NOMO-1 treated with dmso at 0.1 percent for 144 hours (cell line): ENCODE results near the gene MIR17HG.

Experiments used
- DNase-seq: peaks from one replicate; lab custom pipeline; 2025; ENCODE audit not compliant: unreplicated experiment; lab: John Stamatoyannopoulos, UW

The MIR17HG gene

DNA sequence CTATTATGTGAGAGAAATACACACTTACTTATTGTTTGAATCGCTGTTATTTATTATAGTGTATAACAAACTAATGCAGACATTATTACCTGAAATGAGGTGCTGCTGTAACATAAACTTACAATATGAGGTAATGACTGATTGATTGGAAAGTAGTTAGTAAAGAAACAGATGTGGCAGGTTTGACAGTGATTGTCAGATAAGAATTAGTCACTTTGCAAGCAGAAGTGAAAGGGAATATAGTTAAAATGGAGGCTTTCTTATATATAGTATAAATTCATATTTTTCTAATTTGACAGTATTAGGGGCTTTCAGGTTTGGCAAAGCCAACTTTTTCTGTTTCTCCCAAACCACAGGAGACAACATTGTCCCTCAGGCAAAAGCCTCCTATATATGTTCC lies 20.6 kb downstream of the MIR17HG start:
- DNase-seq = no peak

DNA sequence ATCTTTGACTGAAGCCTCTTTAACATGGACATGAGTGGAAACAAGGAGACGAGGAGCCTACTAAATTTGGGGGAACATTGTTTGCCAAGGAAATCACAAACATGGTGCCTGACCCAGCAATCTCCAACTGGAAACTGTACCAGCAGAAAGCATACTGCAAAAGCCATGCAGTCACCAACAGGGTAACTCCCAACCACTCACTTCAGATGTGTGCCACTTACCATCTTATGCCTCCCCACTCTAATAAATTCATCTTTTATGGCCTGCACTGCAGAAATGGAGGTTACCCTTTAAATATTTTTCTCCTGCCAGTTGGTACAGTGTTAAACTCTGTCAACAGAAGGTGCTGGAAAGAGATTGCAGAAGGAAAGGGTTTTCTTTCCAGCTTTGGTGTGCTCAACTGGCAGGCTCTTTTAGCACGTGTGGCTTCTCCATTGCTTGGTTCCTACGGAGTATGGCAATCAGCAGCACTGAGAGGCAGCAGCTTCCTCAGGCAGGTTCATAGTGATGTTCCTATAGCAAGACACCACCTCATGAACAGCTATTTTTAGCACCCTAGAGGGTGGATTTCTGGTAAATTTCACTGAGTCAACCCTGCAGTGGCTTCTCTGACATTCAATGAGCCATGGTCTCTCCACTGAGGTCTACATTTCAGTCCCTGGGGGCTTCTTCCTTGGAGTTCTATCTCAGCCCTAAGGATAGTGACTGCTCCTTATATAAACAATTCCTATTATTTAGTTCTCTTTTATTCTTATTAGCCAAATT lies 21.4 kb downstream of the MIR17HG start:
- DNase-seq = no peak

DNA sequence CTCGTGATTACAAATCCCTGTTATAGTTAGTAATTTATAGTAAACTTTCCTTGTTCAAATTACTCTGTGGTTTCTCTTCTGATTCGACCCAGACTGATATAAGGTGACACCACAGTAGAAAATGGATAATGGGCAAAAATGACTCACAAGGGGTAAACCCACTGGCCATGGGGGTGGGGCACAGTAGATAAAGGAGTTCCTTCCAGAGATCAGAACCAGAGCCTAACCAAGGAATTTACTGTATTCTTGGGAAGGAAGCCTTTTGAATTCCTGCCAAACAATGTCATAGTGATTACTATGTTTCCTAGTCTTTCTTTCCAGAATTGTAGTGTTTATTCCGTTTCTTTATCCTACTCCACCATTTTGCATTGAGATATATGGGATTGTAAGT lies 21.9 kb downstream of the MIR17HG start:
- DNase-seq = no peak

DNA sequence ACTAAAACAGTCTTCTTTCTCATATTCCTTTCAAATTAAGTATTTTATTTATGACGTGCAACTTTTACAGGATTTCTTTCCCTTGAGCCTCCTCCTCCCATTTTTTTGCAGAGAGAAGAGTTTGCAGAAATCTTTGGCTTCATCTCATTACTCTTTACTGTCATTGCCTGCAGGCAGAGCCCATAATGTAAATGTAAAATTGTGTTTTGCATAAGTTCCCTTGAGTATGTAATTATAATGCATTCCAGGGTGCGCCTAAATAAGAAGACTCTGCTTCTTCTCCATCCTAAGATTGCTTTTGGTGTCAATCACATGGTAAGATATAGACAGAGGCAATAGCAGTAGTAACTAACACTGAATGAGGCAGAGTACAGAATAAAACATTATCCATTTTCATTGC lies 23.0 kb downstream of the MIR17HG start:
- DNase-seq = no peak

DNA sequence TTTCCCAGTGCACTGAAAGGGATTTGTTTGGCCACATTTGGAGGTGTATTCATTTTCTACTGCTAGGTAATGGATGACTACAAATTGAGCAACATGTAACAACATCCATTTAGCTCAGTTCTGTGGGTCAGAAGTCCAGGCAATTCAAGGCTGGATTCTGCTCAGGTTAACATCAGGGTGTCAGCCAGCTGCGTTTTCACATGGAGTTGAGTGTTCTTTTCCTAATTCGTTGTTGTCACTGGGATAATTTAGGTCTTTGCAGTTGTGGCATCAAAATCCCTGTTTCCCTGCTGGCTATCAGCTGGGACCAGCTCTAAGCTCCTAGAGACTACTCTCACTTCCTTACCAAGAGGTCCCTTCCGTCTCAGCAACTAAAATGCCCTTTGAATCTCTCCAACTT lies 25.4 kb downstream of the MIR17HG start:
- no peak for DNase-seq

DNA sequence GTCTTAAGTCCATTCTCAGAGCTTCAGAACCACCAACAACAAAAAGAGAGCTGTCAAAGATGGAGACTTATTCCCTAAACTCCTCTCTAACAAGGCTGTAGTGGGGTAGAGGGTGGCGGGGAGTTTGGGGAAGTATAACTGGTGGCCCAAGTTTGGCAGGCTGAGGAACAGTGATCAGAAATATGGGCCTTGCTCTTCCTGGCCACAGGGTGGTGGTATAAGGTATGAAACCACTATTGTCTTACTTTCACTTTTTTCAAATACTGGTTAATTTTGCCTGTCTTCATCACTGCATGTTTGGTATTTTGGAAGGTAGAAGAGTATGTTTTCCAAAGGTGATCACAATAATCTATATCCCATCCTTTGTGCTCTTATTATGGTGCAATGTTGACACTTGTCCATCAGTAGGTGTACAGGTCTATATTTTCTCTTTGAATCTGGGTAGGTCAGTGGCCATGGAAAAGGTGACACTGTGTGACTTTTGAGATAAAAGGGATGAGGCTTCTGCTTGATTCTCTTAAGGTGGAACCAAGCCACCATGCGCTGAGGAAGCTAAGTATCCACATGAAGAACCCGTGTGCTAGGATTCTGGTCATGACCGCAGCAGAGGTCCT lies 27.7 kb downstream of the MIR17HG start:
- peak; percentile 85 for DNase-seq

DNA sequence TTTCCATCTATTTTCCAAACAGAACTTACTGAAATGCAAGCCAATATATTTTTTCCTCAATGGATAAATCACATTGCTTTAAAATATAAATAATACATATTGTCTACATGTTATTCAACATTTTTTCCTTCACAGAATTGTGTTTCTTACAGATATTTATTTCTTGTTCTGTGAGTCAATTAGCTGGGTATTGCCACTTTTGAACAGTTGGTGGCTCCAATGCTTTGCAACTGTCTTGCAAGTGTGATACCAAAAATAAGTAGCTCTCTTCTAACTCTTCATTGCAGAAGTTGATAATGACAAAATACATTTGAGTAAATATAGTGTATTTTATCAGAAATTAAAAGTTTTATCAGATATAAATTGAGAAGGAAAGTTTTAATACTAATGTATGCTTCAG lies 33.9 kb downstream of the MIR17HG start:
- DNase-seq = no peak

DNA sequence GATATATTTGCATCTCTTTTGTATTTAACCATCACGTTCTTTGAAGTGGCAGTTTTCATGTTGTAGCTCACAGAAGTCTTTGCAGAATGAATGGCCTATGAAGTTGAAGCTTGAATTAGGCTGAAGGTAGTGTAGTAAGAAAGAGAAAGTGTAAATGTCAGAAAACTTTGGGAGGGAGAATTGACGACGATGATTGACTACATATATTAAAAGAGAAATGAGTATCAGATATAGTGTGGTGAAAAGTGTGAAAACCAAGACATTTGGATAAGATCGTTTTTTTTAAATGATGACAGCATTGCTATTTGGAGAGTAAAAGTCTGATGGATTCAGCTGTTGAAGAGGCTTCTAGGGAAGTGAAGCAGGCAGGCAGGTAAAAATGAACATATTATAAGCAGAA lies 36.3 kb downstream of the MIR17HG start:
- no peak for DNase-seq

DNA sequence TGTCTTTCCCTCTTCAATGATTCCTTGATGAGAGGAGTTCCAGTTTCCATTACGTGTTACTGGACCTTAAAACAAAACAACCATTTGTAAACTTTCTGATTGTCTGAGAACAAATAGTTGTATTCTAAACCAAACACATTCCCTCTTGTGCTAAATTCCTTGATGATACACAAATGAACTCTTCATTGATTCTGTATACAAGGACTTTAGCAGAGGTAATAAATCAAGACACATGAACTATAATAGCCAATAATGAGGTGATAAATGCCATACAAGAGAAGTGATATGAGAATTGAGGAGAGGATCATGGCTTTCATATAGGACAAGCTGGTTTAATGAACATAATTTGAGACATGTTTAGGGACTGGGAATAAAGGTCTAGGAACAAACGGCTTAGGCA lies 37.4 kb downstream of the MIR17HG start:
- no peak for DNase-seq

DNA sequence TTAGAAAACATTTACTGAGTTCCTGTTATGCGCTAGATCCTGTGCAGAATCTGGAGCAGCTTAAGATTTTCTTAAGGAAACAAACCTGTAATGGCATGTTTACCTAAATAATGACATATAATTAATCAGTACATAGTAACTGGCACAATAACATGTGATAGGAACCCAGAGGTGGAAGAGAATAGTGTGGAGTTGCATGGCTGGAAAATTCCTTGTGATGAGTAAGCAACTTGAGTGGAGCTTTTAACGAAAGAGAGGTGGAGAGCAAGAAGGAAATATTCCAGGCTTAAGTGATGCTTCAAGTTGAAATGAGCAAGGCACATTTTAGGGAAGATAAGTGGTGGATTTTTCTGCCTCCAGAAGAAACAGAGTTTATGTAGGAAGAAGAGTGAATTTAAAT lies 41.7 kb downstream of the MIR17HG start:
- DNase-seq = no peak

DNA sequence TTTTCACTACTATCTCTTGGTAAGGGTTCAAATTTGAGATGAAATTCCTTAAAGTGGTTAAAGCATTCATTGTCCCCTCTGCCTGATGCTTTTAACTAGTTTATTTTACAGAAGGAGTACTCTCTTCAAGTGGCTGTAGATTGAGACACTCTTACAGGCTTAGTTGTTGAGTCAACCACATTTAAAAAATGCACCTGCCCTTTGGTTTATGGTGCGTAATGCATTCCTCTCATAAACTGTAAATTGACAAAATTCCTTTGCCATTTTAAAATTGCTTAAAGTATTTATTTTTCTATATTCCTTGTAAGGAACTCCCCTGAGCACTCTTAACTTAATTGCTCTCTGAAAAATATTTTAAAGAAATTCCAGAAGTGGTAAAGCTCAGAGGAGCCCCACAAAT lies 50.1 kb downstream of the MIR17HG start:
- no peak for DNase-seq

DNA sequence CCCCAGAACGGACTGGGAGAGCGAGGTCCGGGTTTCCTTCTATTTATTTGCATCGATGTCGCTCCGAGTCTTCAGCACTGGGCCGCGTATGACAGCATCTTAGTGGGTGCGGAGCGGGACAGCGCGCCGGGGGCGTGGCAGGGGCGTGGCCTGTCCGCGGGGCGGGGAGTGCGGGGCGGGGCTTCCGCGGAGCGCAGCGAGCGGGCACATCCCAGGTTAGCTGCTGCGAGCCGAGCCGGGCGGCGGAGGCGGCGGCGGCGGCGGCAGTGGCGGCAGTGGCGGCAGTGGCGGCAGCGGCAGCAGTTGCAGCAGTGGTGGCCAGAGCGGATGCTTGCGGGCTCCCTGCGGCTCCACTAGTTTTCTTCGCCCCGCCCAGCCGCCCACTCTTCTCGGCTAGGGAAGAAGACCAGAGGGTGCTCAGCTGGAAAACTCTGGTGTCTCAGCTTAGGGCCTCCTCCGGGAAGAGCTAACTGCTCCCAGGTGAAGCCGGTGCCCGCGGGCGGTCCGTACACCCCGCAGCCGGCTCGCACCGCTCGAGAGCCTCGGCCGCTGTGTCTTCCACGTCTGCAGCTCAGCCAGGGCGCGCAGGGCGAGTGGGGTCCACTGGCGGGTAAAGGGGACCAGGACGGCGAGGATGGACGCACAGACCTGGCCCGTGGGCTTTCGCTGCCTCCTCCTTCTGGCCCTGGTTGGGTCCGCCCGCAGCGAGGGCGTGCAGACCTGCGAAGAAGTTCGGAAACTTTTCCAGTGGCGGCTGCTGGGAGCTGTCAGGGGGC lies 51.1 kb downstream of the MIR17HG start, which contains the start of gene GPC5:
TSS of gene GPC5 (plus strand) at position 209 of the 776 bp plus-strand sequence.
- peak; percentile 75 for DNase-seq

DNA sequence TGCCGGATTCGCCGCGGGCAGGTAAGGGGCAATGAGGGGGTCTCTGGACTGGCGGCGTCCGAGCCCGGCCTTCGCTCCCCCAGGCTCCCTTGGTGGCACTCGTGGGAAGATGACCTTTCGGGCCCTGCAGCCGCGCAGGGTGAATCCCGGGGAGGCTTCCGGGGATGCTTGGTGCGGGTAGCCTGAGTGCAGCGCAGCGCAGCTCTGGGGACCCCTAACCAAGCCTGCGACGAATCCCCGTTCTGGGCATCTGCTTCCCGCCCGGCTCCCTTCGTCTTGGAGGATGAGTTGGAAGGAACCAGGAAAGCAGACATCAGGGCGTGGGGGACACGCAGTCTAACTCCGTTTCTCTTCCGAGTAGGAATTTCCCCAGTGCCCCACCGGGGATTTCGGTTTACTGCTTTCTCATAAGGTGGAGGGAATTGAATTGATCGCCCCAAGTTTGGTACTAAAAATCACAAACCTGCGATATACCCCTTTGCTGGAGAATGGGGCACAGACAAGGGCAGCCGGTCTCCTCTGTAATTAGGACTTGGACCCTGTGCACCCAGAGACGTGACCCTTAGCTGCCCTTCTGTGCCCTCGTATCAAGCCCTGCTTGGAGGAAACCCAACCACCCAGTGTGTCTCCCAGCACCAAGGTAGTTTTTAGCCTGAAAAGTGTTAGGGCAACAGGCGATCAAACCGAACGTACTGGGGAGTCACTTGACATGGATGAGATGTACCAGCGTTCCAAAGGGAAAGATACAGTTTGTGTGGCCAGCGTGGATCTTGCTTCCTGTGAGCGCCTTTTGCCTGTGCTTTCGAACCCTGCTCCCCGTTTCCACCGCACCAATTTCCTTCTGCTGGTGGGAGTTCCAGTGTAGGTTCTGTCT lies 51.9 kb downstream of the MIR17HG start:
- DNase-seq = no peak

DNA sequence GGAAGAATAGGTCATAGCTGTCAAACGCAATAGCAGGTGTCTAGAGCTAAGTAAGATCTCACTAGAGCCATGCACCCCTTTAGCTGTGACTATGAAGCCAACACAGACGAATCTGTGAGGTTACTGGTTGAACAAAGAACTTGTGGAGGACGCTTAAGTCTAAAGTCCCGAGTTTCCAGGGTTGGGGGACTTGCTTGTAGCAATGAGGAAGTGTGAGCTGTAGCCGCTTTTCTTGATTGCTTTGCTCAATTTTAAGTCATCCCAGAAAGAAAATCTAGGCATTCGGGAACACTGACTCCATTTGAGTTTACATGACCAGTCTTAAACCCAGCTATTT lies 52.5 kb downstream of the MIR17HG start:
- DNase-seq = no peak

DNA sequence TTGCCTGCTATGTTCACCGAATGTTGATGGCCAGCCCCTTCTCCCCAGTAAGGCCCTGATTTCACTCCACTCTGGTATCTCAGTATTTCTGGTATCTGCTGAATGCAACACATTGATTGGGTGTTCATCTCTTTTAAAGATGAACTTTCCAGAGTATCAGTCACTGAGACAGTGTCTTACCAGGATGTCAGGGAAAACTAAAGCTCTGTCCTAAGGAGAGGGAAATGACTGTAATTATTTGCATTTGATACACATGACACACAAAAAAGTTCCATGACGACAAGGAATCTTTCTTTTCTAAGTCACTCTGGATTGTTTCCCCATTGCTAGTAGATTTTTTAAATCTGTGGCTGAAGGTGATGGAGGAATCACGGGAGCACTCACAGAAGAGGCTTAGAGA lies 53.2 kb downstream of the MIR17HG start:
- no peak for DNase-seq

DNA sequence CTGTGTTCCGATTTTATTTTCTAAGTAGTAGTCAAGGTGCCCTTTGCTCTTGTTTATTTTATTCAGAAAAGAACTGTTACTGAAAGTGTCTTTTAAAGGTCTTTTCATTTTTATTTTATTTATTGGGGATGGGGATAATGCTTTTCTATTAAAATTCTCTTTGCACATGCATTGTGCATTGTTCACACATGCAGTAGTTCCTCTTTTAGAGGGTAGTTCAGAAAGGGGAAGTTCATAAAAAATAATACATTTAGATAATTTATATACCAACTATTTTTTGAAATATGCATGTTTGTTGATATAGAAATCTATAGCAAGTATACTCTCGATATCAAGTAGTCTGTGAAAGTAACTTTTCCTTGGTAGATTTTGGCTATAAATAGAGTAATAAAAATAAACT lies 54.4 kb downstream of the MIR17HG start:
- peak; percentile 10 for DNase-seq
